ENCODE measurements around the gene GPR176.

Gene GPR176

GRCh38 chr15:39799552-39800011 is 120.5 kb downstream of the GPR176 start:
- FAIRE-seq: no peak

- FAIRE-seq: no peak
These were observed 121.7 kb downstream of the GPR176 start for GRCh38 chr15:39798382-39798781.

- no peak for FAIRE-seq
These were observed 122.7 kb downstream of the GPR176 start for GRCh38 chr15:39797407-39797806.

GRCh38 chr15:39796601-39797000 is 123.5 kb downstream of the GPR176 start:
- FAIRE-seq: no peak

- no peak for FAIRE-seq
These were observed 124.6 kb downstream of the GPR176 start for GRCh38 chr15:39795486-39795885.

GRCh38 chr15:39794954-39795353 is 125.1 kb downstream of the GPR176 start:
- no peak for FAIRE-seq

- FAIRE-seq: no peak
These were observed 126.1 kb downstream of the GPR176 start for GRCh38 chr15:39793923-39794322.

- FAIRE-seq: no peak
These were observed 127.2 kb downstream of the GPR176 start for GRCh38 chr15:39792844-39793335.

GRCh38 chr15:39792025-39792843 is 127.8 kb downstream of the GPR176 start:
- no peak for FAIRE-seq

GRCh38 chr15:39789736-39790135 is 130.3 kb downstream of the GPR176 start:
- FAIRE-seq: no peak

- FAIRE-seq: no peak
These were observed 131.1 kb downstream of the GPR176 start for GRCh38 chr15:39788800-39789565.

- FAIRE-seq: no peak
These were observed 132.0 kb downstream of the GPR176 start for GRCh38 chr15:39788108-39788507.

- no peak for FAIRE-seq
These were observed 132.6 kb downstream of the GPR176 start for GRCh38 chr15:39787479-39787878.

GRCh38 chr15:39786447-39787056 is 133.5 kb downstream of the GPR176 start:
- peak; percentile 25 for FAIRE-seq

GRCh38 chr15:39785841-39786240 is 134.2 kb downstream of the GPR176 start:
- no peak for FAIRE-seq

- FAIRE-seq: no peak
These were observed 134.9 kb downstream of the GPR176 start for GRCh38 chr15:39785139-39785538.

GRCh38 chr15:39784638-39785037 is 135.4 kb downstream of the GPR176 start:
- no peak for FAIRE-seq

GRCh38 chr15:39784125-39784524 is 135.9 kb downstream of the GPR176 start:
- no peak for FAIRE-seq

GRCh38 chr15:39783244-39783820 is 136.7 kb downstream of the GPR176 start:
- FAIRE-seq: no peak

GRCh38 chr15:39782441-39783138 is 137.5 kb downstream of the GPR176 start, which contains the start of gene FSIP1:
FSIP1 (minus strand) TSS chr15:39782841; CDS start chr15:39776524, 6,317 bp downstream.
- FAIRE-seq: no peak

- no peak for FAIRE-seq
These were observed 138.1 kb downstream of the GPR176 start for GRCh38 chr15:39781967-39782302.
